GM19468 (cell line): ENCODE measurements around the gene TPST1.

Source experiments
- ATAC-seq: cut with Tn5 transposase; IDR thresholded peaks from one replicate; pipeline ENCODE4 v1.9.1; 2021; ENCODE audit warnings: mild to moderate bottlenecking, moderate library complexity, moderate number of reproducible peaks; ENCODE audit not compliant: unreplicated experiment; ENCODE audit errors: extremely low read depth

Gene TPST1

GRCh38 chr7:66233638-66234037 lies 28.5 kb downstream of the TPST1 start:
- no peak for ATAC-seq

GRCh38 chr7:66236713-66237303 lies 31.7 kb downstream of the TPST1 start:
- no peak for ATAC-seq

GRCh38 chr7:66237906-66238772 lies 33.0 kb downstream of the TPST1 start:
- no peak for ATAC-seq

DNA sequence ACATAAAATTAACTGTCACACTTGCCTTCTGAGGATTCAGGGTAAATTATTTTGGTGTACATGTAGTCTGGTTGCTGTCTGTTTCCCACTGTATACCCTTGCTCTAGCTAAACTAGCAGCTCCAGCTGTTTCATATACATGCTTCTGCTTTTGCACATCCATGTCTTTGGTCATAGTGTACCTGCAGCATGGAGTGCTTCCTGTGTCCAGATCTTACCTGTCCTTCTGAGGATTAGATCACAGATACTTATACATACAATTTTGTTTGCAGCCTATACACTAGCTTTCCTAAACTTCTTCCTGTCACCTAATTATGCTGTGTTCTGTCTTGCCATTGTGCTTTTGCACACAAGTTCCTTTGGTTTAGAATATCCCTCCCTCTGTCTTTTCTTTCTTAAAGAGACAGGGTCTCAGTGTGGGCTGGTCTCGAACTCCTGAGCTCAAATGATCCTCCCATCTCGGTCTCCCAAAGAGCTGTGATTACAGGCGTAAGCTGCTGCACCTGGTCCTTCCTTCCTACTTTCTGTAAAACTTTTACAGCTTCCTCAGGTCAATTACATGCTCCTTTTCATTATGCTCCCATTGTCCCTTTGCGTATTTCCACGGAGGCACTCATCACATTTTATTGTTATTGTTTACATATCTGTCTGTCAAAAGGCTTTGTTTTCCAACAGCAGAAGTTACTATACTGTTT lies 33.8 kb downstream of the TPST1 start:
- ATAC-seq, result no peak

GRCh38 chr7:66239467-66239856 lies 34.3 kb downstream of the TPST1 start:
- no peak for ATAC-seq

- no peak for ATAC-seq
Measured at GRCh38 chr7:66245008-66245407, 39.9 kb downstream of the TPST1 start.

DNA sequence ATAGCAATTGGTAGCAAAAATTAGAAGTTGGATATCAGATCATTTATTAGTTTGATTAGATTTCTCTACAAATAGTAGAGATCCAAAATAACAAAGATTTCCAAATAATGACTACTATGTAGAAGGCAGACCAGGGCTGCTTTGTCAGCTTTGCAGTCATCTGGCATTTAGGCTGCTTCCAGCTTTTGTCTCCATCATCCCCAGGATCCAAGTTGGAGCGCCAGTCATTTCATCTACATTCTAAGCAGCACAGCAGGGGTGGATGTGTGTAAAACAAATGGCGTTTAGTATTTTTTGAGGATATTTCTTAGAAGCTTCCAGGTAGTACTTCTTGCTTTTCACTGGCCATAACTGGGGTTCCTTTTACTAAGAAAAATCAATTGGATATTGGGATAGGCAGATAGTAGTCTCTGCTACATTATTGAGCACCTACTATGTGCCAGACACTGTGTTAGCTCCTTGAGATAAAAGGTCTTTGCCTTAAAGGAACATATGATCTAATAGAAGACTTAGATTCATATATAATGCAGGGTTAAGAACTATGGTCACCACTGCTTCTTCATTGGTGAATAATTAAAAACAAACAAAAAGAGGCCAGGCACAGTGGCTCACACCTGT lies 41.5 kb downstream of the TPST1 start:
- ATAC-seq, result no peak

- no peak for ATAC-seq
Measured at GRCh38 chr7:66247380-66248078, 42.4 kb downstream of the TPST1 start.

DNA sequence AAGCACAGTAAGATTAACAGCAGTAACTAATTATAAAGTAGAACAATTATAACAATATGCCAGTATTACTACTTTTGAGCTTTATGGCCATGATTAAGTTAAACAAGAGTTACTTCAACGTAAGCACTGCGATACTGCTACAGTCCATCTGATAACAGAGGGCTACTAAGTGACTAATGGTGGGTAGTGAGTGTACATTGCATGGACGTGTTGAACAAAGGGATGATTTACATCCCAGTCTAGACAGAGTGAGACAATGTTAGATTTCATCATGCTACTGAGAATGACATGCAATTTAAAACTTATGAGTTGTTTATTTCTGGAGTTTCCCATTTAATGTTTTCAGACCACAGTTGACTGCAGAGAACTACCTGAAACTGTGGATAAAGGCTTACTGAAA lies 45.6 kb downstream of the TPST1 start:
- ATAC-seq, result no peak

- no peak for ATAC-seq
Measured at GRCh38 chr7:66255534-66256100, 50.5 kb downstream of the TPST1 start.

- ATAC-seq, result no peak
Measured at GRCh38 chr7:66256281-66256680, 51.1 kb downstream of the TPST1 start.

GRCh38 chr7:66257481-66257880 lies 52.3 kb downstream of the TPST1 start:
- no peak for ATAC-seq

DNA sequence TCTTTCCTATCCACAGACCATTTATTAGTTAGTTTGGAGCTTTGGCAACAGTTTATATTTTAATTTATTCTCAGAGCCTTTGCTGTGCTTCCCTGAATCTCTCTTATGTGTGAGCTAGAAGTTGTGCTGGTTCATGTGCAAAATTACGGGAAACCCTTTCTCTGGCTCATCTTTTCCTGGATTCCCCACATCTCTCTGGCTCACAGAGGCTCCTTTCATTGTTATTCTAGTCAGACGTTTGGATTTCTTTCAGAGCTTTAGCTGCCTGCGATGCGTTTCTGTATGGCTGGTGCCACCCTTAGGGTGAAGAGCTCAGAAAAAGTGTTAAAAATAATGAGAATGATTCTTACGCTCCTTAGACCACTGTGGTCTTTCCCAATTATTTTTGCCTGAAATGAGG lies 53.3 kb downstream of the TPST1 start:
- ATAC-seq, result no peak

- ATAC-seq, result no peak
Measured at GRCh38 chr7:66261941-66262340, 56.8 kb downstream of the TPST1 start.

DNA sequence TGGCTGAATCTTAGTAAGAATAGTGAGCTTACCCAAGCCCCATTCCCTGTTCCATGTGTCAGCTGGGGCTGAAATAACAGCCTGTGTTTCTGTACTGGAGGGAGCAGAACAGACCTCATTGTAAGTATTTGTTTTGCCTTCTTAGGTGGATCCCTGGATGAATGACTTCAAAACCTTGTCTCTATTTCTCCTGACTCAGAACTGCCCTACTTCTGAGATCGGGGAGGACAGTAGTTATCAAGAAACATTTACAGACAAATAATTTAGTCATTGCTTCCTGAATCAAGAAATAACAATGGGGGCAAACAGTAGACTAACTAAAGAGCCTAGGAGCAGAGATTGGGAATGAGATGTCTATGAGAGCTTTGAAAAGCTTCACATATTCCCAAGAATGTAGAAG lies 58.8 kb downstream of the TPST1 start:
- ATAC-seq, result no peak

GRCh38 chr7:66265566-66265965 lies 60.4 kb downstream of the TPST1 start:
- ATAC-seq, result no peak

DNA sequence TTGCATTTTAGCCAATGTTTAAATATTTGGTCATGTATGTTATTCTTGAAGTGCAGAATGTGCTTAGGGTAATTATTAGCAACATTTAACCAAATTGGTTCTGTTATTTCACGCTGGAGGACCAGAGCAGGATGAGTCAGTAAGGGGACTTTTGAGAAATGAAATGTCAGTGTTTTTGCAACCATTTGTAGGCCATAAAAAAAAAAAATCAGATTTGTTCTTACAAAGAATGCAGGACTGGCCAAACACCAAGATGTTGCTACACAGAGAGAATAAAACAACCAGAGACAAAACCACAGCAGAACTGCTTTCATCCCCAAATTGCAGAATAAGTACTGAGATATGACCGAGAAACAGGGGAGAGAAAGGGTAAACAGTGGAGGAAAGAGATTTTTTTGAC lies 62.1 kb downstream of the TPST1 start:
- ATAC-seq, result no peak

GRCh38 chr7:66269978-66270377 lies 64.8 kb downstream of the TPST1 start:
- ATAC-seq, result no peak

GRCh38 chr7:66272321-66272720 lies 67.2 kb downstream of the TPST1 start:
- ATAC-seq, result no peak

GRCh38 chr7:66276363-66276762 lies 71.2 kb downstream of the TPST1 start:
- ATAC-seq, result no peak
